K562 (cell line): ENCODE results near the gene DIPK2A. TPM values are rescaled to one million over a fixed set of nuclear protein-coding genes. Genes with fewer than 3 reads are reported as not detected.

Experiments used
- CAMTA2 ChIP-seq: fragments of 250-450 bp; sonication (Bioruptor Pico); conservative IDR thresholded peaks from 2 replicates; pipeline ENCODE4 v1.5.1; 2022
- HNRNPH1 ChIP-seq: fragments of 200-400 bp; formaldehyde crosslinking; optimal IDR thresholded peaks from 2 replicates; pipeline ENCODE3; 2017; ENCODE audit warnings: low read depth, mild to moderate bottlenecking, low read length, moderate library complexity
- JUNB ChIP-seq: fragments of 450-650 bp; formaldehyde crosslinking; conservative IDR thresholded peaks from 2 replicates; pipeline ENCODE4 v1.4.0; 2020; ENCODE audit warnings: mild to moderate bottlenecking
- MEF2D ChIP-seq: conservative IDR thresholded peaks from 2 replicates; pipeline ENCODE4 v1.6.1; 2016; ENCODE audit warnings: low read depth, missing genetic modification characterization, missing compliant biosample characterization
- MTA1 ChIP-seq: fragments of 450-650 bp; IDR thresholded peaks from 2 replicates; pipeline ENCODE4 v1.6.1; 2017; ENCODE audit warnings: borderline replicate concordance
- PBX2 ChIP-seq, 2 experiments: IDR thresholded peaks in 1 of 2; conservative IDR thresholded peaks in 1 of 2; 2 replicates each; pipeline ENCODE4 v1.6.1; 2016; ENCODE audit warnings: low read depth in 2 of 2, mild to moderate bottlenecking in 1 of 2, missing compliant biosample characterization in 1 of 2, missing genetic modification characterization in 1 of 2, moderate library complexity in 1 of 2
- U2AF1 ChIP-seq: fragments of 200-400 bp; formaldehyde crosslinking; optimal IDR thresholded peaks from 2 replicates; pipeline ENCODE3; 2017; ENCODE audit warnings: mild to moderate bottlenecking, low read depth, low read length, moderate library complexity
- VEZF1 ChIP-seq: fragments of 200-800 bp; sonication (Bioruptor generic); IDR thresholded peaks from 2 replicates; pipeline ENCODE4 v1.6.1; 2017; ENCODE audit warnings: missing genetic modification characterization, missing compliant biosample characterization
- ZNF121 ChIP-seq: sonication (generic); formaldehyde crosslinking; conservative IDR thresholded peaks from 2 replicates; pipeline ENCODE4 v1.8.0; 2022; ENCODE audit warnings: missing genetic modification reagents
- ZNF263 ChIP-seq: sonication (generic); formaldehyde crosslinking; IDR thresholded peaks from 2 replicates; pipeline ENCODE4 v1.8.0; 2022; ENCODE audit warnings: mild to moderate bottlenecking, missing genetic modification reagents, borderline replicate concordance
- ZNF76 ChIP-seq: fragments of 250-450 bp; sonication (Bioruptor Pico); IDR thresholded peaks from 2 replicates; pipeline ENCODE4 v1.4.0; 2020; ENCODE audit warnings: mild to moderate bottlenecking, moderate library complexity, borderline replicate concordance
- polyA plus RNA-seq, 8 experiments: library from polyadenylated mRNA; depleted of rRNA in 4 of 8; stranded (reverse) in 5 of 8; unstranded in 3 of 8; fragments of >200 nt; fragmentation: Nextera tagmentation in 2 of 8; fragmentation: Illumina TruSeq in 1 of 8; extraction: Ambion mirVana in 2 of 8; extraction: Trizol in 1 of 8; gene quantifications; 2 replicates each; pipeline versions ENCODE4 v1.2.1 to v1.2.3, GENCODE V29; 2011 to 2014; ENCODE audit warnings: inconsistent platforms in 1 of 8, missing spikeins in 1 of 8
- total RNA-seq, 7 experiments: library from RNA; depleted of rRNA in 6 of 7; stranded (reverse); fragments of >200 nt in 6 of 7; fragmentation: Illumina TruSeq in 2 of 7; extraction: Trizol in 2 of 7; gene quantifications; 2 replicates each; pipeline versions ENCODE4 v1.2.1 to v1.2.3, GENCODE V29; 2011 to 2021; ENCODE audit warnings: low replicate concordance in 1 of 7
- TF ChIP-seq, protein P1 (sequence below): fragments of 150-350 bp; IDR thresholded peaks from 2 replicates; pipeline ENCODE4 v1.6.1; 2014; ENCODE audit warnings: low read depth, mild to moderate bottlenecking, low read length, borderline replicate concordance
- TF ChIP-seq, protein P2 (sequence below): fragments of 250-450 bp; sonication (Bioruptor Pico); IDR thresholded peaks from 2 replicates; pipeline ENCODE4 v1.5.0; 2021

The DIPK2A gene
- total and polyA plus RNA-seq, 9 of the 15 experiments (the other 6 are each of a cell fraction or from before 2014, with no cell fraction given), result 3.3 to 15.7 (median 7.8) TPM

GRCh38 chr3:143971359-143972154 is at the start of gene DIPK2A (continued):
- TF ChIP-seq CAMTA2 (0 out of 2 replicates have a peak, but pooled peaks have one; percentile 55), MTA1 (no peak), MEF2D (no peak), ZNF121 (CRISPR knock-in tag) (no peak), VEZF1 (CRISPR knock-in tag) (peak; percentile 96), ZNF76 (CRISPR knock-in tag) (no peak), JUNB (CRISPR knock-in tag) (no peak), HNRNPH1 (no peak), PBX2 (CRISPR knock-in tag; IDR thresholded peaks at IDR 0.05; ENCODE audit: low read depth) (no peak), PBX2 (tag; conservative IDR thresholded peaks at IDR 0.05; ENCODE audit: low read depth) (no peak), U2AF1 (peak; percentile 32), ZNF263 (CRISPR knock-in tag) (peak; percentile 96)
- TF ChIP-seq, protein P1, sequence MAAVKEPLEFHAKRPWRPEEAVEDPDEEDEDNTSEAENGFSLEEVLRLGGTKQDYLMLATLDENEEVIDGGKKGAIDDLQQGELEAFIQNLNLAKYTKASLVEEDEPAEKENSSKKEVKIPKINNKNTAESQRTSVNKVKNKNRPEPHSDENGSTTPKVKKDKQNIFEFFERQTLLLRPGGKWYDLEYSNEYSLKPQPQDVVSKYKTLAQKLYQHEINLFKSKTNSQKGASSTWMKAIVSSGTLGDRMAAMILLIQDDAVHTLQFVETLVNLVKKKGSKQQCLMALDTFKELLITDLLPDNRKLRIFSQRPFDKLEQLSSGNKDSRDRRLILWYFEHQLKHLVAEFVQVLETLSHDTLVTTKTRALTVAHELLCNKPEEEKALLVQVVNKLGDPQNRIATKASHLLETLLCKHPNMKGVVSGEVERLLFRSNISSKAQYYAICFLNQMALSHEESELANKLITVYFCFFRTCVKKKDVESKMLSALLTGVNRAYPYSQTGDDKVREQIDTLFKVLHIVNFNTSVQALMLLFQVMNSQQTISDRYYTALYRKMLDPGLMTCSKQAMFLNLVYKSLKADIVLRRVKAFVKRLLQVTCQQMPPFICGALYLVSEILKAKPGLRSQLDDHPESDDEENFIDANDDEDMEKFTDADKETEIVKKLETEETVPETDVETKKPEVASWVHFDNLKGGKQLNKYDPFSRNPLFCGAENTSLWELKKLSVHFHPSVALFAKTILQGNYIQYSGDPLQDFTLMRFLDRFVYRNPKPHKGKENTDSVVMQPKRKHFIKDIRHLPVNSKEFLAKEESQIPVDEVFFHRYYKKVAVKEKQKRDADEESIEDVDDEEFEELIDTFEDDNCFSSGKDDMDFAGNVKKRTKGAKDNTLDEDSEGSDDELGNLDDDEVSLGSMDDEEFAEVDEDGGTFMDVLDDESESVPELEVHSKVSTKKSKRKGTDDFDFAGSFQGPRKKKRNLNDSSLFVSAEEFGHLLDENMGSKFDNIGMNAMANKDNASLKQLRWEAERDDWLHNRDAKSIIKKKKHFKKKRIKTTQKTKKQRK, result no peak
- TF ChIP-seq, protein P2, sequence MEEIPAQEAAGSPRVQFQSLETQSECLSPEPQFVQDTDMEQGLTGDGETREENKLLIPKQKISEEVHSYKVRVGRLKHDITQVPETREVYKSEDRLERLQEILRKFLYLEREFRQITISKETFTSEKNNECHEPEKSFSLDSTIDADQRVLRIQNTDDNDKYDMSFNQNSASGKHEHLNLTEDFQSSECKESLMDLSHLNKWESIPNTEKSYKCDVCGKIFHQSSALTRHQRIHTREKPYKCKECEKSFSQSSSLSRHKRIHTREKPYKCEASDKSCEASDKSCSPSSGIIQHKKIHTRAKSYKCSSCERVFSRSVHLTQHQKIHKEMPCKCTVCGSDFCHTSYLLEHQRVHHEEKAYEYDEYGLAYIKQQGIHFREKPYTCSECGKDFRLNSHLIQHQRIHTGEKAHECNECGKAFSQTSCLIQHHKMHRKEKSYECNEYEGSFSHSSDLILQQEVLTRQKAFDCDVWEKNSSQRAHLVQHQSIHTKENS (CRISPR knock-in tag), result no peak
